Measurements from ENCODE around the gene OR1E1. TPM values are rescaled to one million over a fixed set of nuclear protein-coding genes. Genes with fewer than 3 reads are reported as not detected.

The OR1E1 gene
- total RNA-seq: not detected in 2 replicates

DNA sequence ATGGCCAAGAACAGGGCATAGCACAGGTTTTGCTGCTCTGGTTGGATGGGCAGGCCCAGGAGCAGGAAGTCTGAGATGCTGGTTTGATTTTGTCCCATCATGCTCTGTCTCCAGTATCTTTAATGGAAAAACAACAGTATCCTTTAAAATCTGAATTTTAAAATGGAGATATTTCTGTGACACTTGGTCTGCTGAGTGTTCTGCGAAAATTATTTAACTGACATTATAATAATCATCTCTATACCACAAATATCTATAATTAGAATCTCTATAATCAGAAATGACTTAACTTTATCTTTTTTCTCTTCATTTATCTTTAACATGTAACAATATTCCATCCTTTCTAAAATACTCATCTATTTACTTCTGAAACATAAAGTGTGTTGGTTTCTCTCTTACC is at the start of gene OR1E1:
TSS of gene OR1E1 (minus strand) at position 101 of the 400 bp plus-strand sequence. CDS start at position 101, 0 bp downstream.

GRCh38 chr17:3433741-3434140 is 35.5 kb upstream of the OR1E1 start, which contains the start of gene OR1E2:
OR1E2 (minus strand) TSS chr17:3433841; CDS start chr17:3433841, 0 bp downstream.

DNA sequence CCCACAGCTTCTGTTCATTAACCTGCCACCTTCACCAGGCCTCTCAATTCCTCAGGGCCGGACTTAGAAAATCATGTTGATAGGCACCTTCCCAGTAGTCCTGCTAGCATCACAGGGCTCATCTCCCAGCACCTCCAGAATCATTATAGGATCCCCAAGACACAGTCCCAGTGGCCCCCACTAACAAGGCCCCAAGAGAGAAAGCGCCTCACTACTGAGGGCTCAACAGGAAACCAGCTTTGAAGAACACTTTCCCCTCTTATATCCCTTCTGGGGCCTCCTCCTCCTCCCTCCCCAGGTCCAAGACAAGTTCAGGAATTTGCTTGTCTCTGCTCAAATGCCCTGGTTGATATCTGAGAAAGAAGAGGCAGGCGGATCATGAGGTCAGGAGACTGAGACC is 12.9 kb upstream of the OR1E1 start, which contains the start of gene OR3A3:
TSS of gene OR3A3 (plus strand) at position 301 of the 400 bp plus-strand sequence.

GRCh38 chr17:3385869-3386816 is 12.1 kb downstream of the OR1E1 start, which contains the start of gene OR3A2:
OR3A2 (minus strand) TSS chr17:3386308.

Small RNA genes within 50 kb of the gene (small RNA-seq; reads per million reads assigned to genes)
- not detected for gene OR1AC1P

Other genes with a start within 250 kb of the OR1E1 start
- not detected in 2 replicates for gene OR1A2, start 200.9 kb downstream of the OR1E1 start, total RNA-seq
- not detected in 2 replicates for gene OR1A1, start 190.7 kb downstream of the OR1E1 start, total RNA-seq
- gene OR3A1, start 100.0 kb downstream of the OR1E1 start, total RNA-seq: not detected in 2 replicates
- 0.22 TPM in 1 of 2 replicates, not detected in the other for gene OR3A2, start 12.1 kb downstream of the OR1E1 start, total RNA-seq
- not detected in 2 replicates for gene OR3A3, start 13.0 kb upstream of the OR1E1 start, total RNA-seq
- gene OR1E2, start 35.4 kb upstream of the OR1E1 start, total RNA-seq: not detected in 2 replicates
- gene SPATA22, start 73.4 kb upstream of the OR1E1 start, total RNA-seq: not detected in 2 replicates
- gene ASPA, start 77.6 kb upstream of the OR1E1 start, total RNA-seq: not detected in 2 replicates
- gene TRPV3, start 159.4 kb upstream of the OR1E1 start, total RNA-seq: 15.7 and 18.5 TPM in 2 replicates
- 2.3 and 5.5 TPM in 2 replicates for gene TRPV1, start 211.0 kb upstream of the OR1E1 start, total RNA-seq
- gene SHPK, start 237.8 kb upstream of the OR1E1 start, total RNA-seq: 10.2 and 12.8 TPM in 2 replicates
- gene CTNS, start 238.3 kb upstream of the OR1E1 start, total RNA-seq: 12.0 and 12.2 TPM in 2 replicates

All from placental epithelial cell (primary cell).